Dedifferentiated amniotic fluid mesenchymal stem cell (primary cell): Measurements from ENCODE around the gene C16orf46.

Experiments used
- DNase-seq: peaks from one replicate; pipeline ENCODE4 v3.0.0-alpha.2; 2016; ENCODE audit errors: extremely low spot score

Gene C16orf46

GRCh38 chr16:81018496-81018895 is 58.5 kb downstream of the C16orf46 start:
- no peak for DNase-seq

- no peak for DNase-seq
These were observed 62.4 kb downstream of the C16orf46 start for GRCh38 chr16:81014672-81015071.

- DNase-seq = no peak
These were observed 64.1 kb downstream of the C16orf46 start for GRCh38 chr16:81012974-81013373.
